Left hindlimb (tissue), 1 donor: ENCODE data around the gene CFAP410.

ENCODE experiments used
- DNase-seq: peaks from one replicate; pipeline ENCODE4 v3.0.0-alpha.2; 2018

The CFAP410 gene

DNA sequence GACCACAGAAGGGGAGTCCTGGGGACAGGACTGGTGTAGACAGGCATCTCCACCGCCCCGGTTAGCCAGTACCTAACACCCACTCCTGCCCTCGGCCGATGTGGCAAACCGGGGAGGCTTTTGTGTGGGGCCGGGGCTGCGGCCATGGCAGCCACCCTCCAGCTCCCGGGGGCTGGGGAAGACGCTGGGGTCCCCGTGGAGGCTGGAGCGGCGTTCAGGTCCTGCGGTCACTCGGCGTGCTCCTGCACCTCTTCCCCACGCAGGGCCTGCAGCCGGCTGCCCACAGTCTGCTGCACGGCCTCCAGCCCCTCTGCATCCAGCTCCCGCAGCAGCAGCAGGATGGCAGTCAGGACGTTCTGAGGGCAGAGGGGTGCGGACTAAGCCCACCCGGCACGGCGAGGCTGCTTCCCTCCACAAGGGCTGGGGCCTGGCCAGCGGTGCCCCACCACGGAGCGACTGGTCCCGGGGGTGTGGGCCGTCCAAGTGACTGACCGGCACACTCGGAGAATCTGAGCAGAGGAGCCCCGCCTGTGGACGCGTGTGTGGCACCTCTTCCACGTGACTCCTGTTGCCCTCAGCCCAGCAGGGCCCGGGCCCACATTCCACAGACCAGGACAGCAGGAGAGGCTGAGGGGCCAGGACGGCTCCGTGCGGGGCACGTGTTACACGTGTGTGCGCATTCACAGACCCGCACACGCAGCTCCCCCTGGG is 9.1 kb downstream of the CFAP410 start:
- DNase-seq: no peak

DNA sequence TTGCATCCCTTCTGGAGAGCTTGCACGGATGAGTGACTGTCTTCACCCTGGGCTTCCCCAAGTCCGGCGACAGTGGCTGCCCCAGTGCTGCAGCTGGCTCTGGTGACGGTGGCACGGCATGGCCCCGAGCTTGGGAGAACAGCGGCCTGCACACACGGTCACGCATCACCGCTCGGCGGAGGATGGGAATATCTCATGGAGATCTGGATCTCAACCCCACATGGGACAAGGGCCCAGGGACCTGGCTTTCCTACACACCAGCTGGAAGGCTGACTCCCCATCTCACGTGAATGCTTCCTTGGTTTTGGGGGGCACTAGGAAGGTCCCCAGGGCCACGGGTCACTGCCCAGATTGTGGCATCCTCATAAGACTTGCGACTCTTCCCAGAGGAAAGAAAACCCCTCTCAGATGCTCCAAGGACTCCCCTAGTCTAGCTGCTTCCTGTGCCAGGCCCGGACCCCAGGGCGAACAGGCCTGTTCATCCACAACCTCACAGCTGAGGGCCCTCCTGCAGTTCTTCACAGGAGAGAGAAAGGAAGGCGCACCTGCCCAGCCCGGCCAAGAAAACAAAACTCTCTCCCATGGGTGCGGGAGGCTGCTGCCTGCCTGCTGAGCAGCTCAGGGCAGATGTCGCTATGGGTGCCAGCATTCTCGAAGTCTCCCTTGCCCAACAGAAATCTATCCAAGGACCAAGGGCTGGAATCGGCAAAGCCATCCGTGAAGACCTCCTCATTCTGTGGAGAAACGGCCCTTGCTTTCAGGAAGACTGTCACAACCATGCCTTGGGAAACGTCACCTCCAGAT is 9.9 kb downstream of the CFAP410 start:
- no peak for DNase-seq

DNA sequence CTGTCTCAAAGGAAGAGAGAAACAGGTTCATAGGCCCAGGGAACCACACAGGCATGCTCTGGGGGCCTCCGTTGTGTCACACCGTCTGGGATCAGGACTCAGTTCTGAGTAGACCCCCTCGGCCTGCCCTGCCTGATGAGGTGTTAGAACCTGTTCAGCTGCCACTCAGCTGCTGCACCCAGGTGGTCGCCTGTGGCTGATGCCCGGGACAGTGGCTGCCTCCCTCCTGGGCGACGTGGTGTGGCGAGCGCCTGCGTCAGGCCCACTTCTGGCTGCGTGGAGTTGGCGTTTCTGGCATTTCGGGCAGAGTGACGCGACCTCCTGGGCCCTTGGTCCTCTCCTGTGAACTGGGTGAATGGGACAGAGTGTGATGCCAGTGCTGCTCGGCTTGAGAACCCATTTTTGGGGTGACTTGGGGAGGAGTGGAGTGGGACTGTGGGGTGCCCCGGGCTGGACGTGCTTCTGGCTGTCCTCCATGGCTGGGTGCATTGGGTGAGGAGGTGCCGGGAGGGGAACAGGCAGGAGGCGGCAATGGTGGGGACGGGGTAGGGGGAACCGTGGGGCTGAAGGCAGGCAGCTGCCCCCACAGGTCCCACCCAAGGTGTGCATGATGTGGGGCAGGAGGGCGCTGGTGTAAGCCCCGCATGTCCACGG is 10.8 kb downstream of the CFAP410 start:
- DNase-seq: no peak

DNA sequence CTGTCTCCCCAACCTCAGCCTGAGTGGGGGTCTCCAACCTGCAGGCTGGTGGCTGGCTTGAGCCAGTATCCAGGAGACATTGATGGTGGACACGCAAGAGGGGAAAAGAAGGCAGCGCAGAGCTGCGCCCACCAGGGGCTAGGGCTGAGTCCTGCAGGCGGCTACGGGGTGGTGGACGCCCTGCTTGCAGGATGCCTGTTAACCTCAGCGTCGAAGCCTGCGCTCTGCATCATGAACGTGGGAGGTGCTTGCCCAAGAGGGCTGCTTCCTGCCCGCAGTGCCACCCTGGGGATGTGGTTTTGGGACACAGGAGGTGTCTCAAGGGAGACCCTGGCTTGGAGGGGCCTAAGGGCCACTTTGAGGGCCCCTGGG is 11.6 kb downstream of the CFAP410 start:
- DNase-seq: no peak

DNA sequence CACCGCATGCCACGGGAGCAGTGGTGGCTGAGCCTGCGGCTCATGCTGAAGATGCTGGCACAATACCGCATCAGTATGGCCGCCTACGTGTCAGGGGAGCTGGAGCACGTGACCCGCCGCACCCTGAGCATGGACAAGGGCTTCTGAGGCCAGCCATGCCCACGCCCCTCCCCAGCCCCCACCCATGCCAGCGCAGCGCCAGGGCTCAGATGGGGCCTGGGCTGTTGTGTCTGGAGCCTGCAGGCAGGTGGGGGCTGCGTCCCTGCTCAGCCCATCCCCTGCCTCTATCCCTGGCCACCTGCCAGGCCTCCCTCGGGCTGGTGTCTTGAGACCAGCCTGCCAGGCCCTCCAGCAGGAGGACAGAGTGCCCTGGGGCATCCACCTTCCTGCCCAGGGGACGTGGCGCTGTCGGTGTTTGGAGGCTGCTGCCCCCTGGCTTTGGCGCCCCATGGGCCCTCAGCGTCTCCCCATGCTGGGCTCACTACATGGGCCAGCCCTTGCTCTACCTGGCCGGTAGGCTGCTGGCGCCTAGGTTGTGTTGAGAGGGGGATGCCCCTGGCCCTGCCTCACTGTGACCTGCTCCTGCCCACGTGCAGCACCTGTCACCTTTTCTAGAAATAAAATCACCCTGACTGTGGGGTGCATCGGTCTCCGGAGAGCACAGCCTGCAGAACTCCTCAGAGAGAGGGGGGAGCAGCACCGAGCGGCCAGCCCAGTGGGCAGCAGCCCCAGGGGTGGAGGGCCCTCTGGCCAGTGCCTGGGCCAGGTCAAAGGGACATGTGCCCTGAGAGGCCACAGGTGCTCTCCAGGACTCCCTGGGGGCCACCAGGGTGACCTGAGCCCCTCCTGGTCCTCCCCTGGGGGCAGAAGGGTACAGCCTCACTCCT is 12.2 kb downstream of the CFAP410 start:
- no peak for DNase-seq

DNA sequence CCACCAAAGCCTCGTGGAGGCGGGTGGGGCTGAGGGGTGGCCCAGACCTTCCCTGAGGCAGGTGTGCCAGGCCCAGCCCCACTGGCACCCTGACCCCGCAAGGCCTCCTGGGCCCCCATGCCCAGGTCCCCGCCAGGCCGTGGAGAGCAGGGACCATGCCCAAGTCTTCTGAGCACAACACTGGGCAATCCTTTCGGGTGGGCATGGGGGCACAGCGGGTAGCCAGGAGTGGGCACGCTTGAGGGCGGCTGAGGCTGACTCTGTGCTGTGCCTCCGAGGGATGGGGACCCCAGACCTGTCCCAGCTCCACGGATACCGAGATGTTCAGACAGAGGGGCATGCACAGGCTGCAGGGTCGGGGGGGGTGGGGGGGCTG is 12.9 kb downstream of the CFAP410 start:
- DNase-seq: no peak

DNA sequence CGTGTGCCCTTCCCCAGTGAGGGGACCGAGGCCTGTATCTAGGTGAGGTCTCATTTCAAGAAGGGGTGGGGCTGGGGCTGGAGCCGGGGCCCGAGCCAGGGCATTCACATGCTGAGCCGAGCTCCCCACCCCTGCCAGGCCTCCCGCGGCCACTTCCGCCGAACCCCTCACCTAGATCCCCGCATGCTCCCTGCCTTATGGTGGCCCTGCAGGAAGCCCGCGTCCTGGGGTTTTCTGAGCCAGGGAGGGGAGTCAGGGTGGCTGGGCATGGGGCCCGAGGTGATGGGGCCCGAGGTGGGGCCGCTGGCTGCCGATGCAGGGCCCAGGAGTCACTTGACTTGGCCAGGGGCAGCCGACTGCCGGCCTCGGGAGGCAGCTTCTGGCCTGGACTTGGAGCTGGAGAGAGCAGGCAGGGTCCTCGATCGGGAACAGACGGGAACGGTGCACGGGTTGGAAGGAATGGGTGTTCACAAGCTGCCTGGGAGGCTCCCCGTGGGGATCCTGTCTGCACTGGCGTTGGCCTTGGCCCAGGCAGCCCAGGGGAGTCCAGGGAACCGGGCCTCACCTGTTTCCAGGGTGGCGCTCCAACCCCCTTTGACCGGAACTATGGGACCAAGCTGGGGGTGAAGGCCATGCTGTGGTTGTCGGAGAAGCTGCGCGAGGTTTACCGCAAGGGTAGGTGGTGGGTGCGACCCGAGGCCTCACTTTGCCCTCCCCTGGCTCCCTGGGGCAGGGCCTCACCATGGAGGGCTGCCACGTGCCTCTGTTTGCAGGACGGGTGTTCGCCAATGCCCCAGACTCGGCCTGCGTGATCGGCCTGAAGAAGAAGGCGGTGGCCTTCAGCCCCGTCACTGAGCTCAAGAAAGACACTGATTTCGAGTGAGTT is 13.6 kb downstream of the CFAP410 start:
- DNase-seq: no peak

DNA sequence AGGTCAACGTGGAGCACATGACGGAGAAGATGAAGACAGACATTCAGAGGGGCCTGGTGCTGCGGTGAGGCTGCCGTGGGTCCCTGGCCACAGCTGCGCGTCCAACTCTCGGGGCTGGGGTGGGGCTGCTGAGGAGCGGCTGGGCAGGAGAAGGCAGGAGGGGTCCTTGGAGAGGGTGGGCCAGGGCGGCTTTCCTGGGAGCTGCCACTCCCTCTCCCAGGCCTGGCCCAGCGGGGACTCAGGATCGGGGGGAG is 14.4 kb downstream of the CFAP410 start:
- no peak for DNase-seq

DNA sequence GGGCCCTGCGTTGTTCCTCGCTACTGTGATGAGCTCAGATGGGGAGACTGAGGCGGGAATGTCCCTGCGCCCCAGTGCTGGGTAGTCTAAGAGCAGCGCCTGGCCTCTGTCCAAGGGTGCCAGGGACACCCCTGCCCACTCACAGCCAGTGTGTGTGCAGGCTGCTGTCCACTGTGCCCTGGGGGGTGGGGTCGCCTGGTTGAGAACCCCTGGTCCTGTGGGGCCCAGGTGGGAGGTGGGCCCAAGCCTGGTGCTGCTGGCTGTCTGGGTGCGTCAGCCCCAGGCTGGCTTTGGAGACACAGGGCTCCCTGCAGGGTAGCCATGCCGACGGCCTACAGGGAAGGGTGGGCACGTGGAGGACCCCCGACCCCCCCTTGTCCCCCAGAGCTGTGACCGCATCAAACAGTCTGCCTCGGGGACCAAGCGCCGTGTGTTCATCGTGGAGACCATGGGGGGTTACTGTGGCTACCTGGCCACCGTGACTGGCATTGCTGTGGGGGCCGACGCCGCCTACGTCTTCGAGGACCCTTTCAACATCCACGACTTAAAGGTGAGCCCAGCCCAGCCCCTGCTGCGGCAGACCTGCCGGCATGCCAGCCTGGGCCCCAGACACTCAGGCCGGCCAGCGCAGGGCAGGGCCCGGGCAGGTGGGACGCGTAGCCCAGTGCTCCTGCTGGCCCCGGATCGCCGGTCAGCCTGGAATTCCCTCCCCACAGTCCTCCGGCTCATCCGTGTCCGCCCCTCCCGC is 14.9 kb downstream of the CFAP410 start:
- DNase-seq: no peak

DNA sequence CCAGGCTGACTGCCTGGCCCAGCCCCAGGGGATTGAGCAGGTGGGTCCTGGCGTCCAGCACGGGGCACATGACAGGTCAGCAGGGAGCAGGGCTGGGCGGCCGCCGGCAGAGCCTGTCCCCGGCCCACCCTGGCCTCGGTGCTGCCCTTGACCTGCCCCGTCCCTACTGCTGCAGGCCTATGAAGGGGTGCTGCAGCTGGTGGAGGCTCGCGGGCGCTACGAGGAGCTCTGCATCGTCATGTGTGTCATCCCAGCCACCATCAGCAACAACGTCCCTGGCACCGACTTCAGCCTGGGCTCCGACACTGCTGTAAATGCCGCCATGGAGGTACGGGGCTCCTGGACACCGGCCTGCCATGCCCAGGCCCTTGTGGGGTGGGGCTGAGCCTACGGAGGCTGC is 15.6 kb downstream of the CFAP410 start:
- DNase-seq: no peak

DNA sequence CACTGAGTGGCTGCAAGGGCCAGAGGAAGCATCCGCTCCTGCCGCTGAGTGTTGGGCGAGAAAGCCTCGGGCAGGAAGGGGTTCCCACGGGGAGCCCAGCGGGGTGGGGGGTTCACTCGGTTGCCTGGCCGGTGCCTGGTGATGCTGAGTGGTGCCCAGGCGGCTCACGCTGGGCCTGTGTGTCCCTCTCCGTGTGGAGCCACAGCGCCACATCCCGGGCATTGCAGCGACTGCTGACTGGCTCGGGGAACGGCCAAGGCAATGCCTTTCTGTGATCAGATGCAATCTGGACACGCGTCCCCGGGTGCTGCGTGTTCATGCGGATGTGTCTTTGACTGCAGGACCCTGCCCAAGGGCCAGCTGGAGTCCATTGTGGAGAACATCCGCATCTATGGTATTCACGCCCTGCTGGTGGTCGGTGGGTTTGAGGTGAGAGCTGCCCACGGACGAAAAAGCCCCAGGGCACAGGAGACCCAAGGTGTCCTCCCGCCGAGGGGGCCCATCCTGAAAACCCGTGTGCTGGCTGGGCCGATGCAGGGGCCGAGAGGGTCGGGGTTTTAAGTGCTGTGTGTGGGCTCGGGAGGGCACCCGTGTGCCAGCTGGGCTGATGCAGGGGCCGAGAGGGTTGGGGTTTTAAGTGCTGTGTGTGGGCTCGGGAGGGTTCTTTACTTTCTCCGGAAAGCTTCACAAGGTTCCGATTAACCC is 16.4 kb downstream of the CFAP410 start:
- DNase-seq: no peak

DNA sequence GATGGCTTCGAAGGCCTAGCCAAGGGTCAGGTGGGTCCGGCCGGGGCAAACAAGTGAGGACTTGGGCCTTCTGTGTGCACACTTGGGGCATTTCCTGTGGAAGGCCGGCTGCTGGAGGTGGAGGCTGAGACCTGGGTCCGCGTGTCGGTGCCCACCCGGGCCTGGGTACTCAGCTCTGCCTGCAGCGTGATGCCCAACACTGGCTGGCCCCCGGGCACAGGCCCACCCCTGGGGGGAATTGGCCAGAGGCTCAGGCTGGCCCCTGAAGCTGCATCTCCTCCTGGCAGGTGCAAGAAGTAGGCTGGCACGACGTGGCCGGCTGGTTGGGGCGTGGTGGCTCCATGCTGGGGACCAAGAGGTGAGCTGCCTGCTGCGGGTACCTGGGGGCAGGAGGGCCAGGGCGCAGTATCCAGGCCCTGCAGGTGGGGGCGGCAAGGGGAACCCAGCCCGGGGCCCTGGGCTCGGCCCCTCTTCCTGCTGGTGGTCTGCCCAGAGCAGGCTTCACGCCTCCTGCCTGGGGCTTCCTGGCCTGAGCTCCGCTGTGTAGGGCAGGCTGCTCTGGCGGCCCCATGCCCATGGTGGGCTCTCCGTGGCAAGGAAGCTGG is 17.2 kb downstream of the CFAP410 start:
- no peak for DNase-seq

DNA sequence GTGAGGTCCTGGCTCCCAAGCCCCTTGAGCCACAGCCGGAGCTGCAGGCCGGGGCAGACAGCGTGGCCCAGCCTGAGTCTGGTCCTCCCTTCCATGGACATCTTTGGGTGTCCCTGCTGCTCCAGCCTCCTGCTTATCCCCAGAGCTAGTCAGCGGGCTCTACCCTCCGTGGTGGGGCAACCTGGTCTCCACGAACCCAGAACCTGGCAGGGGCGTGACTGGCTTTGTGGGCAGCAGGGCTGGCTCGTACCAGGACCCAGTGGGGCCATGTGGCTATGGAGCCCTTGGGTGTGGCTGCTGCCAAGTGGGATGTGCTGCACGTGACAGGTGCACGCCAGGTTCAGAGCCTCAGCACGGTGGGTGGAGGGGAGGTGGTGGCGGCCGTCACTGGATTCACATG is 18.3 kb downstream of the CFAP410 start:
- DNase-seq: no peak

DNA sequence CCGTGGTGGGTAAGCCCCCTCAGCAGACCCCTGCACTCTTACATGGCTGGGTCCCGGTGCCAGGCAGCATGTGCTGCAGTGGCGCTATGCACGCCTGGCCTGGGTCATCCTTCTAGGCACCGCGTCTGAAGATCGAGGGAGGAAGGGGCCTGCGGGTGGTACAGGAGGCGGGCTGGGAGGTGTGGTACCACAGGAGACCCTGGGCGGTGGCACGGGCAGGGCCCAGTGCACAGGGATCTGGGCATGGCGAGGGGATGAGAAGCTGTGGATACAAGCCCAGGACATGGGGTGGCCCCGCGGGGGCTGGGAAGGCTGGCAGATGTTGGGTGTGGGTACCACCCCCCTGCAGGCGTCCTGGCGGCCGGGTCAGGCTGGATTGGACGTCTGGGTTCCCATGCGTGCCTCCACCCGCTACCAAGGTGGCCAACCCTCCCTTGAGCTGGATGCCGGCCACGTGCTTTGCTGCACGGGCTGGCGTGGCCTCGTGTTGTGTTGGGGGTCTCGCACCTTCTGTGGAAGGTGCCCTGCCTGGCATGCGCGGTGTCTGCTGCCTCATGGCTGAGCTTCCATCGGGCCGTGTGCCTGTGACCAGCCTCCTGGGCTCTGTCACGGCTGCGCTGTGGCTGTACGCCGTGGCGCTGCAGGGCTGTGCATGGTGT is 19.7 kb downstream of the CFAP410 start:
- no peak for DNase-seq

DNA sequence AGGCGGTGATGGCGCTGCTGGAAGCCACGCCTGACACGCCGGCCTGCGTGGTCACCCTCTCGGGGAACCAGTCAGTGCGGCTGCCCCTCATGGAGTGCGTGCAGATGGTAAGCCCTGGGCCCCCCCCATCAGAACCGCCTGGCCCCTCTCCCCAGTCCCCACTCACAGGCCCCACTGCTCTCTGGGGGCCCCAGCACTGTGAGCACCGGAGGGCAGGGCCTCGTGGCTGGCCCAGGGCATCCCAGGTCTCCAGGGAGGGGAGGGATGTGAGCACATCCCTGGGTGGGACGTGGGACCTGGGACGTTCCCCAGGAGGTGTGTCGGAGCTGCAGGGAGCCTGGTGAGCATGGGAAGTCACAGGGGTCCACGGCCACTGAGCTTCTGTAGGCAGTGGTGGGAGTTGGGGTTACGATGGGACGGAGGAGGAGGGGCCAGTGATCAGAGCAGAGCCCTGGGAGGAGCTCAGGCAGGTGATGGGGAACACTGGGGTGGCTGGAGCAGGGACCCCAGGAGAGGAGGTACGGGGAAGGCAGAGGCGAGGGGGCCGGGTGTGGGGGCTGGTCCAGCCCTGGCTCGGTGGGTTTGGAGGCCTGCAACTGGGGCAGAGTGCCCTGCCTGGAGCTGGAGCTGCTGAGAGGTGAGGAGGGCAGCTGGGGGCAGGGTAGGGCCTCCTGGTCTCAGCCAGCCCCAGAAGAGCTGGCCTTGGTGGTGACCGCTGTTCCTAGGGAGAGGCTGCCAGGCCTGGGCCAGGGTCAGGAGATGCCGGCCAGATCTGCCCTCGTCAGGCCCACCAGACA is 20.5 kb downstream of the CFAP410 start:
- no peak for DNase-seq

DNA sequence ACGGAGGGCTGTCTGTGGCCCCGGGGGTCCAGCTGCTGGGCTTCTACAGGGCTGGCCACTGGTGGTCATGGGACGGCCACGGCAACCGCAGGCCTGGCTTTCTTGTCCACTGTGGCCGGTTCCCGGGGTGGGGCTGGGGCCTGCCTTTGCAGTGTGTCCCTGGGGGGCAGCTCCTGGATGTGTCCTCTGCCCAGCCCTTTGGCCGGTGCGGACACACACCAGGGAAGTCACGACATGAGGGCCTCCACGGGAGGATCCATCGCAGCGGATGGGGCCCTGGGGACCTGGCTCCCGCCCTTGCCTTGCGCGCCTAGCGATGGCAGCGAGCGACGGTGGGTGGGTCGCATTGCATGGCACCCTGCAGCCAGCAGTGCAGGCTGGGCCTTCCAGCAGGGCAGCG is 21.3 kb downstream of the CFAP410 start:
- no peak for DNase-seq

DNA sequence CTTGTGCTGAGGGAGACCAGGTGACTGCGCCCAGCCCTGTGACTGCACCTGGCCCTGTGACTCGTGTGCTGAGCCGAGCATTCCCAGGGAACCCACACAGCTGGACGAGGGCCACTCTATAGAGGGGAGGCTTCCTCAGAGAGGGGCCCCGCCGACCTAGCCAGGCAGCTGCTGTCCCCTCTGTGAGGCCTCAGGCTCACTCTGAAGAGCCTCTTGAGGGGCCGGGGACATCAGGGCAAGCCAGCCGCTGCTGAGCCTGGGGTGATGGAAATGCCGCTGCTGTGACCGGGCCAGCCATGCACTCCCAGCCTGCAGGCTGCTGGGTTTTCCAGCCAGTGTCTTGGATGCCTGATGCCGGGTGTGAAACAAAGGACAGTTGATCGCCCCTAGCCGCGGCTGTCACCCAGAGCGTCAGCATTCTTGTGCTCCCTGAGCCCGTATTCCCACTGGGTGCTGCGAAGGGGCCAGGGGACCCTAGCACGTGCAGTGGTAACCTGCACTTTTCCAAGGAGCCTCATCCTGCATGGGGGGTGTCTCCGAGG is 21.9 kb downstream of the CFAP410 start:
- DNase-seq: no peak

DNA sequence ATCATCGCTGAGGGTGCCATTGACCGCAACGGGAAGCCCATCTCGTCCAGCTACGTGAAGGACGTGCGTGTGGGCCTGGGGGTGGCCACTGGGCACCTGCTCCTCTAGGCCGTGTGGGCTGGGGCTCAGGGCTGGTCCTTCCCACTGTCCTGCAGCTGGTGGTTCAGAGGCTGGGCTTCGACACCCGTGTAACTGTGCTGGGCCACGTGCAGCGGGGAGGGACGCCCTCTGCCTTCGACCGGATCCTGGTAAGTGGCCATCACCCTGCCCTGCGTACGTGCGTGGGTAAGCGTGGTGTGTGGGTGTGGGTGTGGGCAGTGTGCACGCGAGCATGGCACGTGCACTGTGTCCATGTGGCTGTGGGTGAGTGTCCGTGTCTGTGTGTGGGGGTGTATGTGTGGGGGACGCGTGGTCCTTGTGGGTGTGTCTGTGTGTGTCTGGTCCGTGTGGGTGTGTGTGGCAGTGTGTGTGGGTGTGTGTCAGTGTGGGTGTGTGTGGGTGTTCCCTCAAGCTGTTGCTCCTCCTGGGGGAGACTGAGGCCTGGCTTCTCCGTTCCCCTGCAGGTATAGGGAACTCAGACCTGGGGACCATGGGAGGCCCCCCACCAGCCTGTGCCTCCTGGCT is 22.8 kb downstream of the CFAP410 start:
- no peak for DNase-seq
